ENCODE measurements around the gene CALHM6. TPM values are rescaled to one million over a fixed set of nuclear protein-coding genes. Genes with fewer than 3 reads are reported as not detected.

The CALHM6 gene
- total and polyA plus RNA-seq, 3 experiments from 2014 or later: 1.7 to 10.9 (median 2.2) TPM

DNA sequence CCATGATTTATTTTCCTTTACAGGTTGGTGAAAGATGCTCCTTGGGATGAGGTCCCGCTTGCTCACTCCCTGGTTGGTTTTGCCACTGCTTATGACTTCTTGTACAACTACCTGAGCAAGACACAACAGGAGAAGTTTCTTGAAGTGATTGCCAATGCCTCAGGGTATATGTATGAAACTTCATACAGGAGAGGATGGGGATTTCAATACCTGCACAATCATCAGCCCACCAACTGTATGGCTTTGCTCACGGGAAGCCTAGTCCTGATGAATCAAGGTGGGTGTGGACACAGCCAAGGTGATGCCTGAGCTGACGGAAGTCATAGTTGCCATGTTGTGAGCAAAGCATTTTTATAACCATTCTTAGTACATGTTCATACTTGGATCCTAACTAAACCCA is 34.6 kb upstream of the CALHM6 start:
- no peaks in the 10 kb centered on the region for H3K27me3 ChIP-seq (ENCODE audit: insufficient read depth, low read length, poor library complexity, severe bottlenecking)
- no peak for DNase-seq
- H3K27ac Mint-ChIP-seq: no peak overlapping the region

DNA sequence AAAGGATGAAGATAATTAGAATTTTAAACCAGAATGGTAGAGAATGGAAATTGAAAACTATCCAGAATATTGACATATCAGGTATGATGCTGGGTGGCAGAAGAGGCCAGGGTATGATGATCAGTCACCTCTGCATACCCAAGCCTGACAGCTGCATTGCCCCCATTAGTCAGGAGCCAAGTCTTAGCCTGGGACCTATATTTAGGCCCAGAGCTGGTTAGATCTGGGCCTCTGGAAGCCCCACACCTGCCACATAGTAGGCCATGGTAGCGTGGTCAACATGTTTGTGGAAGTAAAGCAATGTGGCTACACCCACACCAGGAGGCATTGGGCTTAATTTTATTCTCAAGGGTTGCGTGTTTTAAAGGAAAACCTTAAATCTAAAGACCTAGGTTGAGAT is 32.1 kb upstream of the CALHM6 start:
- Mint-ChIP-seq H3K4me3 (no peak overlapping the region), H3K4me1 (no peaks in the 10 kb centered on the region), H3K36me3 (peaks cover 0 to 9% (median 7%) of the 10 kb centered on the region in 3 donors), H3K27me3 (no peaks in the 10 kb centered on the region), H3K9me3 (no peaks in the 10 kb centered on the region), H3K27ac (no peak overlapping the region)
- Histone ChIP-seq H3K9me3 (ENCODE audit: low read length) (no peaks in the 10 kb centered on the region), H3K27me3 (ENCODE audit: insufficient read depth, low read length, poor library complexity, severe bottlenecking) (no peaks in the 10 kb centered on the region), H3K27ac (ENCODE audit: low read depth, low read length) (no peak overlapping the region), H3K4me3 (ENCODE audit: low read length) (no peak overlapping the region), H3K4me1 (ENCODE audit: insufficient read depth, low read length) (no peaks in the 10 kb centered on the region), H3K36me3 (ENCODE audit: insufficient read depth, low read length) (no peaks in the 10 kb centered on the region)
- POLR2A ChIA-PET: no interaction called here
- CTCF ChIA-PET: no interaction called here
- DNase-seq: no peak

More for the DNA sequence above, 34.6 kb upstream of the CALHM6 start:
- Mint-ChIP-seq H3K36me3 (peaks cover 0 to 9% (median 5%) of the 10 kb centered on the region in 3 donors), H3K9me3 (no peaks in the 10 kb centered on the region), H3K4me3 (no peak overlapping the region), H3K27me3 (no peaks in the 10 kb centered on the region), H3K4me1 (no peaks in the 10 kb centered on the region)
- no peaks in the 10 kb centered on the region for H3K4me1 ChIP-seq (ENCODE audit: insufficient read depth, low read length)
- no peak overlapping the region for H3K4me3 ChIP-seq (ENCODE audit: low read length)
- ChIA-PET POLR2A (no interaction called here), CTCF (interaction anchor here (1.6 kb wide), 1 partner anchor 18 kb away, joined by 4 read pairs; no protein-coding TSS in a partner anchor)
- no peaks in the 10 kb centered on the region for H3K9me3 ChIP-seq (ENCODE audit: low read length)
- no peak overlapping the region for H3K27ac ChIP-seq (ENCODE audit: low read depth, low read length)
- no peaks in the 10 kb centered on the region for H3K36me3 ChIP-seq (ENCODE audit: insufficient read depth, low read length)

GRCh38 chr6:116430860-116431259 is 30.3 kb upstream of the CALHM6 start:
- no peaks in the 10 kb centered on the region for H3K9me3 ChIP-seq (ENCODE audit: low read length)
- H3K27ac ChIP-seq (ENCODE audit: low read depth, low read length): no peak overlapping the region
- H3K4me1 ChIP-seq (ENCODE audit: insufficient read depth, low read length): no peaks in the 10 kb centered on the region
- no peak overlapping the region for H3K4me3 ChIP-seq (ENCODE audit: low read length)
- H3K27me3 ChIP-seq (ENCODE audit: insufficient read depth, low read length, poor library complexity, severe bottlenecking): no peaks in the 10 kb centered on the region
- Mint-ChIP-seq H3K4me1 (no peaks in the 10 kb centered on the region), H3K4me3 (no peak overlapping the region), H3K27me3 (no peaks in the 10 kb centered on the region), H3K27ac (no peak overlapping the region), H3K36me3 (peaks cover 0 to 9% (median 7%) of the 10 kb centered on the region in 3 donors), H3K9me3 (no peaks in the 10 kb centered on the region)
- no peaks in the 10 kb centered on the region for H3K36me3 ChIP-seq (ENCODE audit: insufficient read depth, low read length)
- ChIA-PET CTCF (no interaction called here), POLR2A (no interaction called here)
- no peak for DNase-seq

GRCh38 chr6:116431964-116432595 is 29.1 kb upstream of the CALHM6 start:
- no peaks in the 10 kb centered on the region for H3K27me3 ChIP-seq (ENCODE audit: insufficient read depth, low read length, poor library complexity, severe bottlenecking)
- Mint-ChIP-seq H3K4me1 (no peaks in the 10 kb centered on the region), H3K36me3 (peaks cover 0 to 7% (median 6%) of the 10 kb centered on the region in 3 donors), H3K4me3 (no peak overlapping the region), H3K27me3 (peaks cover 0 to 3% of the 10 kb centered on the region in 2 donors), H3K9me3 (no peaks in the 10 kb centered on the region), H3K27ac (no peak overlapping the region)
- DNase-seq: no peak
- H3K4me1 ChIP-seq (ENCODE audit: insufficient read depth, low read length): no peaks in the 10 kb centered on the region
- no peak overlapping the region for H3K4me3 ChIP-seq (ENCODE audit: low read length)
- H3K9me3 ChIP-seq (ENCODE audit: low read length): no peaks in the 10 kb centered on the region
- no peak overlapping the region for H3K27ac ChIP-seq (ENCODE audit: low read depth, low read length)
- CTCF ChIA-PET: no interaction called here
- H3K36me3 ChIP-seq (ENCODE audit: insufficient read depth, low read length): no peaks in the 10 kb centered on the region
- POLR2A ChIA-PET: no interaction called here

DNA sequence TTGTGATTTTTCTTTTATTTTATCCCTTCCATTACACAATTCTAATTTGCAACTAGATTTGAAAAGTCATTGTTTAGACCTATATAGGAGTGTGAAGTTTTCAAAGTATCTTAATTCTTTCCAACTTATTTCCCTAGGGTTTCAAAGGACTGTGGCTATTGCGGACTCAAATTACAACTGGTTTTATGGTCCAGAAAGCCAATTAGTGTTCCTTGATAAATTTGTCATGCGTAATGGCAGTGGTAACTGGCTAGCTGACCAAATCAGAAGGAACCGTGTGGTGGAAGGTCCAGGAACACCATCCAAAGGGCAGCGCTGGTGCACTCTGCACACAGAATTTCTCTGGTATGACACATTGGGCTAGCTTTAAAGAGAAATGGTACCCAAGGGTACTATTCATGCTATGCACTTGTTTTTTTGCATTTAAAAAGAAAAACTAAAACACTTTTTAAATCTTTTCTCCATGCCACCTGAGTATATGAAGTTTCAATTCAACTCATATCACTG is 27.9 kb upstream of the CALHM6 start:
- no peaks in the 10 kb centered on the region for H3K27me3 ChIP-seq (ENCODE audit: insufficient read depth, low read length, poor library complexity, severe bottlenecking)
- no peak for DNase-seq
- no peaks in the 10 kb centered on the region for H3K9me3 Mint-ChIP-seq
- no peak overlapping the region for H3K4me3 ChIP-seq (ENCODE audit: low read length)
- H3K9me3 ChIP-seq (ENCODE audit: low read length): no peaks in the 10 kb centered on the region
- no peaks in the 10 kb centered on the region for H3K4me1 ChIP-seq (ENCODE audit: insufficient read depth, low read length)
- no peak overlapping the region for H3K27ac Mint-ChIP-seq
- H3K27me3 Mint-ChIP-seq: peaks cover 0 to 3% of the 10 kb centered on the region in 2 donors
- H3K4me1 Mint-ChIP-seq: no peaks in the 10 kb centered on the region
- peaks cover 0 to 6% (median 5%) of the 10 kb centered on the region in 3 donors for H3K36me3 Mint-ChIP-seq
- ChIA-PET CTCF (no interaction called here), POLR2A (no interaction called here)
- H3K4me3 Mint-ChIP-seq: no peak overlapping the region
- no peak overlapping the region for H3K27ac ChIP-seq (ENCODE audit: low read depth, low read length)
- no peaks in the 10 kb centered on the region for H3K36me3 ChIP-seq (ENCODE audit: insufficient read depth, low read length)

DNA sequence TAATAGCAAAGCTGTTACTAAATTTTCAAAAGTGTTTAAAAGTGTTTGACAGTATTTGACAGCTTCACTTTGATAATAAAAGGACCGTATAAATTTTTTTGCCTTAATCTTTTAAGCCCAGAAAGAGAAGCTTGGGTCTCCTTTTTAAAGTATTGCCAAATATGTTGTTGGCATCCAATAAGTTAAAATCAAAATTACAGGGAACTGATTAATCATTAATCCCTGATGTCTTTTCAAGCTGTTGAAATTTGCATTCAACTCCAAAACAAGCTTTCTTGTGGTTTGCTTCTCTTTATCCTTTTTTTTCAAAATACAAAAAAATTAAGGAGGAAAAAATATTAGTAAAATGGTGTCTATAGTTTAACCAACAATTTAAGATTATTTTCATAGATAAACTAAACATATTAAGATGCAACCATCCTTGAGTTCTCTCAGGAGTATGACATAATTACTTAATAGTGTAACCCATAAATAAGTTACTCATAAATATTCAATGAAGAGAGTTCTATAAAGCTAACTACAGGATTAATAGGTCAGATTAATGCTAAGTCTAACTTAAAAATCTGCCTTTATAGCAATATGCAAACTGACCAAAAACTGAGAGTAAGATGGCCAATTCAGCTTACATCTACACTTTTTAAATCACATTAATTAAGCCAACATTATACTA is 27.0 kb upstream of the CALHM6 start:
- Mint-ChIP-seq H3K36me3 (peaks cover 0 to 4% (median 2%) of the 10 kb centered on the region in 3 donors), H3K27ac (no peak overlapping the region), H3K4me3 (no peak overlapping the region), H3K27me3 (peaks cover 0 to 3% of the 10 kb centered on the region in 2 donors), H3K9me3 (no peaks in the 10 kb centered on the region), H3K4me1 (no peaks in the 10 kb centered on the region)
- Histone ChIP-seq H3K36me3 (ENCODE audit: insufficient read depth, low read length) (no peaks in the 10 kb centered on the region), H3K9me3 (ENCODE audit: low read length) (no peaks in the 10 kb centered on the region), H3K4me3 (ENCODE audit: low read length) (no peak overlapping the region), H3K27ac (ENCODE audit: low read depth, low read length) (no peak overlapping the region), H3K4me1 (ENCODE audit: insufficient read depth, low read length) (no peaks in the 10 kb centered on the region), H3K27me3 (ENCODE audit: insufficient read depth, low read length, poor library complexity, severe bottlenecking) (no peaks in the 10 kb centered on the region)
- DNase-seq: no peak
- ChIA-PET POLR2A (no interaction called here), CTCF (no interaction called here)

GRCh38 chr6:116436586-116436985 is 24.6 kb upstream of the CALHM6 start:
- Mint-ChIP-seq H3K27ac (no peak overlapping the region), H3K27me3 (peaks cover 3 to 4% of the 10 kb centered on the region in 2 donors), H3K4me3 (no peak overlapping the region), H3K4me1 (no peaks in the 10 kb centered on the region), H3K9me3 (no peaks in the 10 kb centered on the region), H3K36me3 (peaks cover 0 to 2% (median 0%) of the 10 kb centered on the region in 3 donors)
- POLR2A ChIA-PET: no interaction called here
- CTCF ChIA-PET: no interaction called here
- no peak overlapping the region for H3K4me3 ChIP-seq (ENCODE audit: low read length)
- H3K36me3 ChIP-seq (ENCODE audit: insufficient read depth, low read length): no peaks in the 10 kb centered on the region
- H3K9me3 ChIP-seq (ENCODE audit: low read length): no peaks in the 10 kb centered on the region
- no peaks in the 10 kb centered on the region for H3K27me3 ChIP-seq (ENCODE audit: insufficient read depth, low read length, poor library complexity, severe bottlenecking)
- H3K27ac ChIP-seq (ENCODE audit: low read depth, low read length): no peak overlapping the region
- H3K4me1 ChIP-seq (ENCODE audit: insufficient read depth, low read length): no peaks in the 10 kb centered on the region
- no peak for DNase-seq

DNA sequence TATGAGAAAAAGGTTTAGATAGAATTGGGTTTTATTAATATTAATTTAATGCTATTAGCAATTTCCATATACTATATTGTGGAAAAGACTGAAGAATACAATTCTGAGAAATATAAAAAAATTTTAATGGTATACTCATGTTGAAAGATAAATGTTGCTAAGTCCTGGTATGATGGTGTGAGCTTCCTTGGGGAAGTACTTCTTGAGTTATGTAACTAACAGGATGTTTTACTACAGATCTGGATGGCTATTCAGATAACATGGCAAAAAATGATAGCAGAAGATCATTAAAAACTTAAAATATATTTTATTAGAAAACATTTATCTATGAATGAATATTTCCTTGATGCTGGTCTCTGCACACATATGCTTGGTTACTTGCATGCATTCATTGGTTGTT is 23.5 kb upstream of the CALHM6 start:
- Mint-ChIP-seq H3K27me3 (peaks cover 4 to 10% of the 10 kb centered on the region in 2 donors), H3K27ac (no peak overlapping the region), H3K9me3 (no peaks in the 10 kb centered on the region), H3K36me3 (peaks cover 0 to 2% (median 0%) of the 10 kb centered on the region in 3 donors), H3K4me3 (no peak overlapping the region), H3K4me1 (no peaks in the 10 kb centered on the region)
- Histone ChIP-seq H3K27ac (ENCODE audit: low read depth, low read length) (no peak overlapping the region), H3K9me3 (ENCODE audit: low read length) (no peaks in the 10 kb centered on the region), H3K27me3 (ENCODE audit: insufficient read depth, low read length, poor library complexity, severe bottlenecking) (no peaks in the 10 kb centered on the region), H3K4me1 (ENCODE audit: insufficient read depth, low read length) (no peaks in the 10 kb centered on the region), H3K36me3 (ENCODE audit: insufficient read depth, low read length) (no peaks in the 10 kb centered on the region), H3K4me3 (ENCODE audit: low read length) (no peak overlapping the region)
- CTCF ChIA-PET: no interaction called here
- DNase-seq: no peak
- POLR2A ChIA-PET: no interaction called here

Measured in CD8-positive, alpha-beta memory T cell (primary cell).